Esophagus squamous epithelium (tissue), 5 donors: ENCODE measurements around the gene RMND1. TPM values are rescaled to one million over a fixed set of nuclear protein-coding genes. Genes with fewer than 3 reads are reported as not detected.
A peak's percentile ranks its signal among the peaks of the same experiment; 100 is the strongest.
"Not testable (repeated sequence)": the region's sequence is repeated elsewhere in the genome, so short reads cannot be mapped to it uniquely, and the experiment has no call there.

Experiments used
- DNase-seq: peaks from one replicate; lab custom pipeline; 2025; lab: John Stamatoyannopoulos, UW
- H3K27ac ChIP-seq, 4 donors: fragments of 200-600 bp; sonication (generic); one replicate each; pipeline ENCODE4 v1.5.1; 2016 to 2019; ENCODE audit warnings: mild to moderate bottlenecking in 1 of 4
- H3K27me3 ChIP-seq, 4 donors: fragments of 200-600 bp; sonication (generic); 1 replicate in 3 of 4; 2 replicates in 1 of 4; pipeline versions ENCODE4 v1.5.1 to v1.6.0; 2017 to 2021; ENCODE audit warnings: antibody characterized with exemption in 1 of 4
- H3K36me3 ChIP-seq, 3 donors: fragments of 200-600 bp; sonication (generic); one replicate each; pipeline ENCODE4 v1.5.1; 2016 to 2019
- H3K4me1 ChIP-seq, 3 donors: fragments of 200-600 bp; sonication (generic); one replicate each; pipeline ENCODE4 v1.5.1; 2017 to 2019
- H3K4me3 ChIP-seq, 4 donors: fragments of 200-600 bp; sonication (generic); 1 replicate in 3 of 4; 2 replicates in 1 of 4; pipeline ENCODE4 v1.5.1; 2016 to 2019; ENCODE audit warnings: mild to moderate bottlenecking in 2 of 4, moderate library complexity in 1 of 4
- H3K9me3 ChIP-seq, 3 donors: fragments of 200-600 bp; sonication (generic); one replicate each; pipeline ENCODE4 v1.5.1; 2016 to 2019
- POLR2A ChIP-seq, 4 donors: fragments of 450-650 bp; IDR thresholded peaks; one replicate each; pipeline ENCODE4 v1.6.1; 2017; ENCODE audit warnings: antibody characterized with exemption in 4 of 4, mild to moderate bottlenecking in 4 of 4, moderate library complexity in 3 of 4
- WGBS, 2 donors: methylation state at CpG; one replicate each; pipeline ENCODE4 v1.1.5; 2018; 5-methylcytosine and 5-hydroxymethylcytosine counted together
- intact Hi-C: fragments of 100-400 bp; cut with DNase I; formaldehyde crosslinking; loops from one replicate; pipeline ENCODE4 v1.15.0; 2022
- total RNA-seq, 4 donors: library from RNA; depleted of rRNA; stranded (reverse); fragments of >200 nt; gene quantifications; one replicate each; pipeline ENCODE4 v1.1.0, GENCODE V29; 2016
- TF ChIP-seq, protein P1 (sequence below), 6 experiments: fragments of 450-650 bp in 4 of 6; fragments of 200-600 bp in 2 of 6; sonication (generic) in 2 of 6; IDR thresholded peaks; one replicate each; pipeline ENCODE4 v1.5.1; 2016 to 2019; ENCODE audit warnings: antibody characterized with exemption in 6 of 6, mild to moderate bottlenecking in 4 of 6, moderate library complexity in 4 of 6
- donor health status: DM: yes; HTN: yes; CAD: no.

Gene RMND1
- total RNA-seq, 4 donors from 2014 or later, result 4.6 to 25.9 (median 15.3) TPM

DNA sequence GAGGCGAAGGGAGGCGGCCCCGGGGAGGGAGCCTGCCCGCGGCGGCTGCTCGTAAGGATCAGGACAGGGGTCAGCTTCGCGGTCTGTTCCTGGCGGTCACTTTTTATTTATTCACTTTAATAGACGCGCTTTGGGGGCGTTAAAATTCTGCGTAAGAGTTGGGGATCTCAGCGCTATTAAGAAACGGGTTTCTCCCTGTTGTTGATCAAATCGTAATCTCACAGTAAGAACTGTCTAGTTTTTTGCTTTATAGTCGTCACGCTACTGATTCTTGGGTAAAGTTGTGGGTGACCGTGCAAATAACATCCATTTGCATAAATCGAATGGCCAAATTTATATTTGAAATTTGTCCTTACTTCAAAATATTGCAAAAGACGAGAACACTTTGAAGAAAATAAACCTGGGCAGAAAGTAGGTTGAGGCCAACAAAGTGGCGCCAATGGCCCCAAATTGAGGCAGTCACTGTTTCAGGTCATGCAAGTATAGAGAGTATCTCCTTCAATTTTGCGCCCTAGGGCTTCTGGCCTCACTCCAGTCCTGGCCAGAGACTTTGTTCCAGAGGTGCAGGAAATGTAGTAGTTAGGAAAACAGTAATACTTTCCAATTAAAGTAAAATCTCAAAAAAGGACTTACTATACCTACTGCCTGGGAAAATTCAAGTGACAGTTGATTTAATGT, 963 bp upstream of the RMND1 start:
- Histone ChIP-seq H3K4me3 (peak overlapping the region; percentile 75 to 91 (median 84)), H3K9me3 (no peaks in the 10 kb centered on the region), H3K36me3 (peaks cover 0 to 7% (median 0%) of the 10 kb centered on the region in 3 donors), H3K27me3 (no peaks in the 10 kb centered on the region), H3K4me1 (peaks cover 8 to 33% (median 12%) of the 10 kb centered on the region in 3 donors), H3K27ac (peak overlapping the region; percentile 92 to 97 (median 95))
- intact Hi-C loops, result no loop called here
- TF ChIP-seq, protein P1, sequence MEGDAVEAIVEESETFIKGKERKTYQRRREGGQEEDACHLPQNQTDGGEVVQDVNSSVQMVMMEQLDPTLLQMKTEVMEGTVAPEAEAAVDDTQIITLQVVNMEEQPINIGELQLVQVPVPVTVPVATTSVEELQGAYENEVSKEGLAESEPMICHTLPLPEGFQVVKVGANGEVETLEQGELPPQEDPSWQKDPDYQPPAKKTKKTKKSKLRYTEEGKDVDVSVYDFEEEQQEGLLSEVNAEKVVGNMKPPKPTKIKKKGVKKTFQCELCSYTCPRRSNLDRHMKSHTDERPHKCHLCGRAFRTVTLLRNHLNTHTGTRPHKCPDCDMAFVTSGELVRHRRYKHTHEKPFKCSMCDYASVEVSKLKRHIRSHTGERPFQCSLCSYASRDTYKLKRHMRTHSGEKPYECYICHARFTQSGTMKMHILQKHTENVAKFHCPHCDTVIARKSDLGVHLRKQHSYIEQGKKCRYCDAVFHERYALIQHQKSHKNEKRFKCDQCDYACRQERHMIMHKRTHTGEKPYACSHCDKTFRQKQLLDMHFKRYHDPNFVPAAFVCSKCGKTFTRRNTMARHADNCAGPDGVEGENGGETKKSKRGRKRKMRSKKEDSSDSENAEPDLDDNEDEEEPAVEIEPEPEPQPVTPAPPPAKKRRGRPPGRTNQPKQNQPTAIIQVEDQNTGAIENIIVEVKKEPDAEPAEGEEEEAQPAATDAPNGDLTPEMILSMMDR (IDR thresholded peaks at IDR 0.05), result no peak
- no peak for TF ChIP-seq POLR2A (IDR thresholded peaks at IDR 0.05)
- DNase-seq, result no peak
- WGBS, 2 donors, result 0 to 1% methylated on average over 14 to 17 of the region's 24 CpGs

GRCh38 chr6:151451417-151451949, 443 bp downstream of the RMND1 start:
- no peaks in the 10 kb centered on the region for H3K9me3 ChIP-seq
- DNase-seq, result no peak
- no peak for TF ChIP-seq POLR2A (IDR thresholded peaks at IDR 0.05)
- TF ChIP-seq, protein P1 (IDR thresholded peaks at IDR 0.05), result no peak
- peak overlapping the region; percentile 75 to 91 (median 84) for H3K4me3 ChIP-seq
- peaks cover 0 to 3% (median 0%) of the 10 kb centered on the region in 3 donors for H3K36me3 ChIP-seq
- peaks cover 8 to 40% (median 15%) of the 10 kb centered on the region in 3 donors for H3K4me1 ChIP-seq
- 1% methylated on average over 20 to 21 of the region's 22 CpGs for WGBS, 2 donors
- peak overlapping the region; percentile 92 to 97 (median 95) for H3K27ac ChIP-seq
- intact Hi-C loops, result no loop called here
- H3K27me3 ChIP-seq, result no peaks in the 10 kb centered on the region

DNA sequence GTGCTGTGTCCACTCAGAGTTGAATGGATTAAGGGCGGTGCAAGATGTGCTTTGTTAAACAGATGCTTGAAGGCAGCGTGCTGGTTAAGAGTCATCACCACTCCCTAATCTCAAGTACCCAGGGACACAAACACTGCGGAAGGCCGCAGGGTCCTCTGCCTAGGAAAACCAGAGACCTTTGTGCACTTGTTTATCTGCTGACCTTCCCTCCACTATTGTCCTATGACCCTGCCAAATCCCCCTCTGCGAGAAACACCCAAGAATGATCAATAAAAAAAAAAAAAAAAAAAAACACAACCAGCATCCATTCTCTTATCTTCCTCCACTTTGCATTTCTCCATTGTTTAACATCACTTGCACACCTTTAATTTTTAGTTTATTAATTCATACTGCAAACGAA, 998 bp downstream of the RMND1 start:
- Histone ChIP-seq H3K4me1 (peaks cover 8 to 46% (median 20%) of the 10 kb centered on the region in 3 donors), H3K27ac (peak overlapping the region in 2 of 4 donors; percentile 92 to 97), H3K4me3 (peak overlapping the region in 3 of 4 donors; percentile 75 to 91 (median 87))
- WGBS, 2 donors, result 43 to 51% methylated on average over 2 to 6 of the region's 6 CpGs
- DNase-seq, H3K27me3 ChIP-seq, intact Hi-C loops, H3K36me3 ChIP-seq, H3K9me3 ChIP-seq: not testable (repeated sequence)

DNA sequence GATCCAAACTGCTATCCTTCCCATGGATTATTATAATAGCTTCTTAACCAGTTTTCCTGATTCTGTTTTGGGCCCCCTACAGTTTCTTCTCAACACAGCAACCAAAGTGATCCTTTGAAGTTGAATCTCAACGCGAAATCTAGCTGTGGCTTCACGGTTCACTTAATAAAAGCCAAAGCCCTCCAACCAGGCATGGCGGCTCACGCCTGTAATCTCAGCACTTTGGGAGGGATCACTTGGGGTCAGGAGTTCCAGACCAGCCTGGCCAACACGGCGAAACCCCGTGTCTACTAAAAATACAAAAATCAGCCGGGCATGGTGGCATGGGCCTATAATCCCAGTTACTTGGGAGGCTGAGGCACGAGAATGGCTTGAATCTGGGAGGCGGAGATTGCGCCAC, 3.3 kb downstream of the RMND1 start:
- TF ChIP-seq, protein P1 (IDR thresholded peaks at IDR 0.05), result no peak
- no peak for TF ChIP-seq POLR2A (IDR thresholded peaks at IDR 0.05)
- Histone ChIP-seq H3K9me3 (no peaks in the 10 kb centered on the region), H3K4me3 (no peak overlapping the region), H3K27ac (no peak overlapping the region), H3K4me1 (peaks cover 5 to 40% (median 14%) of the 10 kb centered on the region in 3 donors), H3K36me3 (no peaks in the 10 kb centered on the region), H3K27me3 (no peaks in the 10 kb centered on the region)
- 92 to 94% methylated on average over 7 to 11 of the region's 12 CpGs for WGBS, 2 donors
- no peak for DNase-seq
- intact Hi-C loops, result loop anchor here (10.0 kb wide), 1 partner anchor 54 kb away; the partner anchor contains the start of gene ZBTB2

DNA sequence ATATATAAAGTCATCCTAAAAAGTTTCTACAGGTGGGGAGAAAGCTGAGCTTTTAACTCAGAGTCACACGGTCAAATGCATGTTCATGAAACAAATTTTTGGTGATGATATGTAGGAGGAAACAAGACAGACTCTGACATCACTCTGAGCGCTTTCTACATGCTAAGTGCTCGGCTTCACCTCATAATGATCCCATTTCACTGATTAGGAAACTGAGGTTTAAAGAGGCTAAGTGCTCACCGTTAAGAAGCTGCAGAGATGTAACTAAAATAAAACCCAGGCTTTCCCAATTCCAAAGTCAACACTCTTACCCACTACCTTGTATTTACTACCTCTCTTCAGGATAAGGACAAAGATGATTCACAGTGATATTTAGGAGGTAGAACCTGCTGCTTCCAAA, 4.7 kb downstream of the RMND1 start:
- DNase-seq, result no peak
- 90 to 97% methylated on average over 4 of the region's 4 CpGs for WGBS, 2 donors
- H3K27ac ChIP-seq, result no peak overlapping the region
- H3K36me3 ChIP-seq, result no peaks in the 10 kb centered on the region
- no peaks in the 10 kb centered on the region for H3K27me3 ChIP-seq
- TF ChIP-seq, protein P1 (IDR thresholded peaks at IDR 0.05), result no peak
- no peak for TF ChIP-seq POLR2A (IDR thresholded peaks at IDR 0.05)
- H3K4me3 ChIP-seq, result no peak overlapping the region
- peaks cover 0 to 32% (median 10%) of the 10 kb centered on the region in 3 donors for H3K4me1 ChIP-seq
- H3K9me3 ChIP-seq, result no peaks in the 10 kb centered on the region
- intact Hi-C loops, result loop anchor here (10.0 kb wide), 1 partner anchor 52 kb away; the partner anchor contains the start of gene ZBTB2
